K562 (cell line): ENCODE measurements around the gene ACBD4. TPM values are rescaled to one million over a fixed set of nuclear protein-coding genes. Genes with fewer than 3 reads are reported as not detected.

ENCODE experiments used
- BHLHE40 ChIP-seq: IDR thresholded peaks from 2 replicates; pipeline ENCODE4 v1.6.1; 2011; ENCODE audit warnings: low read length, improper control_type of control experiment
- CREM ChIP-seq: IDR thresholded peaks from 2 replicates; pipeline ENCODE4 v1.6.1; 2014; ENCODE audit warnings: antibody characterized with exemption, low read depth
- CTCF ChIP-seq, 3 experiments: IDR thresholded peaks in 2 of 3; conservative IDR thresholded peaks in 1 of 3; 2 replicates each; pipeline ENCODE4 v1.5.1; 2011 to 2012; ENCODE audit warnings: low read length in 3 of 3, mild to moderate bottlenecking in 3 of 3, control low read depth in 2 of 3, improper control_type of control experiment in 1 of 3, inconsistent platforms in 1 of 3, low read depth in 1 of 3, mixed read lengths in 1 of 3, moderate library complexity in 1 of 3; ENCODE audit not compliant: insufficient read depth in 2 of 3
- CTCFL ChIP-seq: IDR thresholded peaks from 2 replicates; pipeline ENCODE4 v1.6.1; 2011; ENCODE audit warnings: borderline replicate concordance, low read depth, mild to moderate bottlenecking, moderate library complexity, low read length; ENCODE audit not compliant: insufficient read depth, poor library complexity, severe bottlenecking
- ETV1 ChIP-seq: fragments of 450-650 bp; conservative IDR thresholded peaks from 2 replicates; pipeline ENCODE4 v1.6.1; 2016; ENCODE audit warnings: missing genetic modification characterization, control low read depth, low read depth, missing compliant biosample characterization
- JUND ChIP-seq, 2 experiments: IDR thresholded peaks; 2 replicates in 1 of 2; 3 replicates in 1 of 2; pipeline ENCODE4 v1.6.1; 2011; ENCODE audit warnings: borderline replicate concordance in 2 of 2, low read depth in 2 of 2, low read length in 2 of 2, improper control_type of control experiment in 1 of 2, missing biosample characterization in 1 of 2, missing genetic modification characterization in 1 of 2, missing genetic modification reagents in 1 of 2
- KAT2B ChIP-seq: IDR thresholded peaks from one replicate; pipeline ENCODE4 v1.6.1; 2012; ENCODE audit warnings: low read depth, mild to moderate bottlenecking, control low read depth, inconsistent platforms, low read length, moderate library complexity
- KLF16 ChIP-seq: IDR thresholded peaks from 2 replicates; pipeline ENCODE4 v1.6.1; 2016; ENCODE audit warnings: antibody characterized with exemption
- MAFK ChIP-seq: IDR thresholded peaks from 2 replicates; pipeline ENCODE4 v1.6.1; 2011; ENCODE audit warnings: low read length, improper control_type of control experiment
- MLLT1 ChIP-seq, 2 experiments: fragments of 450-650 bp; IDR thresholded peaks; 2 replicates each; pipeline ENCODE4 v1.6.1; 2016
- MYNN ChIP-seq, 2 experiments: sonication (generic); formaldehyde crosslinking in 1 of 2; IDR thresholded peaks; 2 replicates each; pipeline versions ENCODE4 v1.5.0 to v1.6.1; 2016 to 2020; ENCODE audit warnings: antibody characterized with exemption in 1 of 2, missing genetic modification reagents in 1 of 2
- NBN ChIP-seq: fragments of 450-650 bp; IDR thresholded peaks from 2 replicates; pipeline ENCODE4 v1.6.1; 2016; ENCODE audit warnings: low read depth, mild to moderate bottlenecking
- POLR2AphosphoS5 ChIP-seq: IDR thresholded peaks from 2 replicates; pipeline ENCODE4 v1.6.1; 2011; ENCODE audit warnings: mild to moderate bottlenecking, low read depth, low read length, moderate library complexity; ENCODE audit not compliant: control insufficient read depth, insufficient read depth
- RAD21 ChIP-seq, 2 experiments: fragments of 250-450 bp in 1 of 2; fragments of 450-650 bp in 1 of 2; sonication (Bioruptor Pico) in 1 of 2; formaldehyde crosslinking in 1 of 2; IDR thresholded peaks in 1 of 2; conservative IDR thresholded peaks in 1 of 2; 2 replicates each; pipeline versions ENCODE4 v1.4.0 to v1.8.0; 2020 to 2022; ENCODE audit warnings: mild to moderate bottlenecking in 2 of 2, moderate library complexity in 1 of 2
- STAG1 ChIP-seq: sonication (generic); formaldehyde crosslinking; IDR thresholded peaks from 2 replicates; pipeline ENCODE4 v1.5.0; 2020; ENCODE audit warnings: missing genetic modification reagents, borderline replicate concordance
- TEAD1 ChIP-seq, 2 experiments: fragments of 450-650 bp in 1 of 2; sonication (generic) in 1 of 2; formaldehyde crosslinking; IDR thresholded peaks; 2 replicates each; pipeline versions ENCODE4 v1.4.0 to v1.8.0; 2020 to 2022; ENCODE audit warnings: mild to moderate bottlenecking in 2 of 2, missing genetic modification reagents in 1 of 2
- polyA plus RNA-seq, 8 experiments: library from polyadenylated mRNA; depleted of rRNA in 4 of 8; stranded (reverse) in 5 of 8; unstranded in 3 of 8; fragments of >200 nt; fragmentation: Nextera tagmentation in 2 of 8; fragmentation: Illumina TruSeq in 1 of 8; extraction: Ambion mirVana in 2 of 8; extraction: Trizol in 1 of 8; gene quantifications; 2 replicates each; pipeline versions ENCODE4 v1.2.1 to v1.2.3, GENCODE V29; 2011 to 2014; ENCODE audit warnings: inconsistent platforms in 1 of 8, missing spikeins in 1 of 8
- total RNA-seq, 7 experiments: library from RNA; depleted of rRNA in 6 of 7; stranded (reverse); fragments of >200 nt in 6 of 7; fragmentation: Illumina TruSeq in 2 of 7; extraction: Trizol in 2 of 7; gene quantifications; 2 replicates each; pipeline versions ENCODE4 v1.2.1 to v1.2.3, GENCODE V29; 2011 to 2021; ENCODE audit warnings: low replicate concordance in 1 of 7
- TF ChIP-seq, protein P1 (sequence below): IDR thresholded peaks from 2 replicates; pipeline ENCODE4 v1.6.1; 2014; ENCODE audit warnings: antibody characterized with exemption

ACBD4 gene
- total and polyA plus RNA-seq, 9 of the 15 experiments (the other 6 are each of a cell fraction or from before 2014, with no cell fraction given), result 0.14 to 6.9 (median 4.6) TPM

DNA sequence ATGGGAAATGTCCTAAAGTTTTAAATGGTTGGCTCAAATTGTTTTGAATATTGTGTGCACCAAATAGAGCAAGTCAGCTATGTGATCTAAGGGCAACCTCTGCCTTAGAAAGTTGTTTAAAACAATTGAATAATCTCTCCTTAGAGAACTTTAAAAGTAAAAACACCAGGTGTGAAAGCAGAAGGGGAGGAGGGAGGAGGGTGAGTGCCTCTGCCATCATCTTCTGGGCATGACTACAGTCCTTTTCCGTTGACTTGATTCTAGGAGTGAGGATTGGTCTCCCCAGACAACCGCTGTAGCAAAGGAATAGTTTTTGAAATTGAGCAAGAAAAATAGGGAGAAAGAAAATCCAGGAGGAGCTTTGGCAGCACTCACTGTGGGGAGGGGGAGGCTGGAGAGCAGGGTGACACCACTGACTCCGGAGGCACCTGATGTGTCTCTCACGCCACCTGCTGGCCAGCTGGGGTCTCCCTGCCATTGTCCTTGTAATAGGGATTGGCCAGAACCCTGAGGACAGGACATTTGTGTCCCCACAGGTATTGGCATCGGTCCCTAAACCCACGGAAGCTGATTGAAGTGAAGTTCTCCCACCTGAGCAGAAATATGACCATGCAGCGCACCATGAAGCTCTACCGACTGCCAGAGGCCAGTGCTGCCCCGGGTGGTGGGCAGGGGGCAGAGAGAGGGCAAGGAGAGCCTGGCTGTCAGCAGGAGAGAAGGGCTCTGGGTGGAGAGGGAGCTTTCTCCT is 36.4 kb upstream of the ACBD4 start (continued):
- TF ChIP-seq MLLT1 (IDR thresholded peaks at IDR 0.05) (no peak), JUND (IDR thresholded peaks at IDR 0.05; ENCODE audit: borderline replicate concordance, low read depth, low read length) (peak; percentile 57; the same call in 1 of the 2 replicates), JUND (tag; IDR thresholded peaks at IDR 0.05; ENCODE audit: borderline replicate concordance, low read depth, low read length) (peak; percentile 16; the same call in 1 of the 3 replicates), MYNN (IDR thresholded peaks at IDR 0.05) (0 out of 2 replicates have a peak, but pooled peaks have one; percentile 61), MYNN (CRISPR knock-in tag; IDR thresholded peaks at IDR 0.05) (no peak), TEAD1 (CRISPR knock-in tag; IDR thresholded peaks at IDR 0.05) (no peak), KAT2B (no peak), CTCFL (peak; percentile 78), KLF16 (0 out of 2 replicates have a peak, but pooled peaks have one; percentile 22), CREM (peak; percentile 45; the same call in 1 of the 2 replicates), CTCF (IDR thresholded peaks at IDR 0.05 in 2 of 3, conservative IDR thresholded peaks at IDR 0.05 in 1 of 3; ENCODE audit: insufficient read depth in 2 of 3, low read depth in 1 of 3, low read length in 3 of 3) (peak; percentile 85 to 94 (median 91)), MAFK (no peak), ETV1 (tag) (peak; percentile 18; the same call in 1 of the 2 replicates), STAG1 (CRISPR knock-in tag) (peak; percentile 44; the same call in 1 of the 2 replicates), POLR2AphosphoS5 (peak; percentile 45; the same call in 1 of the 2 replicates), BHLHE40 (peak; percentile 29; the same call in 1 of the 2 replicates), NBN (no peak), RAD21 (CRISPR knock-in tag; conservative IDR thresholded peaks at IDR 0.05 in 1 of 2, IDR thresholded peaks at IDR 0.05 in 1 of 2) (peak; percentile 60 to 81)
- TF ChIP-seq, protein P1, sequence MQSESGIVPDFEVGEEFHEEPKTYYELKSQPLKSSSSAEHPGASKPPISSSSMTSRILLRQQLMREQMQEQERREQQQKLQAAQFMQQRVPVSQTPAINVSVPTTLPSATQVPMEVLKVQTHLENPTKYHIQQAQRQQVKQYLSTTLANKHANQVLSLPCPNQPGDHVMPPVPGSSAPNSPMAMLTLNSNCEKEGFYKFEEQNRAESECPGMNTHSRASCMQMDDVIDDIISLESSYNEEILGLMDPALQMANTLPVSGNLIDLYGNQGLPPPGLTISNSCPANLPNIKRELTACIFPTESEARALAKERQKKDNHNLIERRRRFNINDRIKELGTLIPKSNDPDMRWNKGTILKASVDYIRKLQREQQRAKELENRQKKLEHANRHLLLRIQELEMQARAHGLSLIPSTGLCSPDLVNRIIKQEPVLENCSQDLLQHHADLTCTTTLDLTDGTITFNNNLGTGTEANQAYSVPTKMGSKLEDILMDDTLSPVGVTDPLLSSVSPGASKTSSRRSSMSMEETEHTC, result 0 out of 2 replicates have a peak, but pooled peaks have one; percentile 34
